Activated naive CD8-positive, alpha-beta T cell treated with anti-CD3 and anti-CD28 coated beads, Interleukin-2, amount 50 U/mL, for 24 hours (primary cell): Measurements from ENCODE around the gene TMOD1.
A peak's percentile ranks its signal among the peaks of the same experiment; 100 is the strongest.
"Not testable (repeated sequence)": the region's sequence is repeated elsewhere in the genome, so short reads cannot be mapped to it uniquely, and the experiment has no call there.

Experiments used
- ATAC-seq: fragments of 150-1000 bp; cut with Tn5 transposase; one replicate; pipeline ENCODE4 v1.10.0; 2021
- DNase-seq: peaks from one replicate; pipeline ENCODE4 v3.0.0; 2021
- H3K27ac Mint-ChIP-seq: one replicate; pipeline ENCODE4 v1.8.0; 2021; ENCODE audit warnings: mild to moderate bottlenecking, mixed read lengths
- H3K27me3 Mint-ChIP-seq: one replicate; pipeline ENCODE4 v1.8.0; 2021; ENCODE audit warnings: mixed read lengths
- H3K36me3 Mint-ChIP-seq: one replicate; pipeline ENCODE4 v1.8.0; 2021; ENCODE audit warnings: low read depth, mixed read lengths
- H3K4me1 Mint-ChIP-seq: one replicate; pipeline ENCODE4 v1.8.0; 2021; ENCODE audit warnings: mixed read lengths
- H3K4me3 Mint-ChIP-seq: one replicate; pipeline ENCODE4 v1.8.0; 2021; ENCODE audit warnings: mild to moderate bottlenecking, moderate library complexity, mixed read lengths
- H3K9me3 Mint-ChIP-seq: one replicate; pipeline ENCODE4 v1.8.0; 2021; ENCODE audit warnings: mixed read lengths

The TMOD1 gene

DNA sequence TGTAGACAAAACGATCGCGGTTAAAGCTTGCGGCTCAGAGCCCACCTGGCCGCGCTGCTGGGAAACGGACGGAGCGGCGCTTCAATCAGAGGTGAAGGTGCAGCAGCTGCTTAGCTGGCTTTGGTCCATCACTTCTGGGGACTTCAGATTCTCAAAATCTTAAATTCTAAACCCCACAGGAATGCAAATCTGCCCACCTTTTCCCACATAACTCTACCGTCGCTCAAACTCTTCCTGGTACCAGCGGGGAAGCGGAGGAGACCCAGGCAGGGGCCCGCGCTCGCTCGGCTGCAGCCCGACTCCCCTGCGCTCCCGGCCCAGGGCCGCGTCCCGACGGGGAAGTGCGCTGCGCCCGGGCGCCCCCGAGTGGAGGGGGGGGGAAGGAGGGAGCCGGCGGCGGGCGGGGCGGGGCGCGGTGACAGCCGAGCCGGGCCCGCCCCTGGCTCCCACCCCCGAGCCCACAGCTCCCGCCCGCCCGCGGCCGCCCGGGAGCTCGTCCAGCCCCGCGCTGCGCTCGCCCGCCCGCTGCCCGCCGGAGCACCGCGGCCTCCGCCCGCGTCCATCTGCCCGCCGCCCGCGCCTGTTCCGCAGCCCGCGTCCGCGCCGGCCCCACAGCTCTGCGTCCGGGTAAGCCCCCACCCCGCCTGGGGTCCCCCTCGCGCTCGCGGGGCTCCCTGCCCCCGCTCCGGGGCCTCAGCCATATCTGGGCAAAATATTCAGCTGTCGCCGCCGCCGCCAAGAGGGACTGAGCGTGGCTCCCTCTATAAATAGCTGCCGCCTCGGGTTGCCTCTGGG is at the start of gene TMOD1:
Gene TMOD1 (plus strand): TSS at position 490 of the 795 bp plus-strand sequence. CDS start 22,523 bp downstream, outside the sequence.
- Mint-ChIP-seq H3K4me1 (peaks cover 18% of the 10 kb centered on the region), H3K9me3 (no peaks in the 10 kb centered on the region), H3K36me3 (peaks cover 7% of the 10 kb centered on the region), H3K4me3 (peak within 1 kb of the TSS; percentile 72), H3K27ac (peak within 1 kb of the TSS; percentile 20), H3K27me3 (peaks cover 48% of the 10 kb centered on the region)
- DNase-seq = peak; percentile 57
- ATAC-seq = peak; percentile 68

DNA sequence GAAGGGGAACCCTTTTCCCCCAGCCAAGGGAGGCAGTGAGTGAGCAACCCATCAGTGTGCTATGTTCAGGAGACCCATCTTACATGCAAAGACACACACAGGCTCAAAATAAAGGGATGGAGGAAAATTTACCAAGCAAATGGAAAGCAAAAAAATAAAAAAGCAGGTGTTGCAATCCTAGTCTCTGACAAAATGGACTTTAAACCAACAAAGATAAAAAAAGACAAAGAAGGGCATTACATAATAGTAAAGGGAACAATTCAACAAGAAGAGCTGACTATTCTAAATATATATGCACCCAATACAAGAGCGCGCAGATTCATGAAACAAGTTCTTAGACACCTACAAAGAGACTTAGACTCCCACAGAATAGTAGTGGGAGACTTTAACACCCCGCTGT is 47.9 kb upstream of the TMOD1 start:
- H3K9me3 Mint-ChIP-seq = not testable (repeated sequence)

DNA sequence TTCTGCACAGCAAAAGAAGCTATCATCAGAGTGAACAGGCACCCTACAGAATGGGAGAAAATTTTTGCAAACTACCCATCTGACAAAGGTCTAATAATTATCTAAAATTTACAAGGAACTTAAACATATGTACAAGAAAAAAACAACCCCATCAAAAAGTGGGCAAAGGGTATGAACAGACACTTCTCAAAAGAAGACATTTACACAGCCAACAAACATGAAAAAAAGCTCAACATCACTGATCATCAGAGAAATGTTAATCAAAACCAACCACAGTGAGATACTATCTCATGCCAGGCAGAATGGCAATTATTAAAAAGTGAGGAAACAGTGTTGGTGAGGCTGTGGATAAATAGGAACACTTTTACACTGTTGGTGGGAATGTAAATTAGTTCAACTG is 44.6 kb upstream of the TMOD1 start:
- ATAC-seq, H3K27me3 Mint-ChIP-seq, H3K27ac Mint-ChIP-seq, DNase-seq, H3K4me1 Mint-ChIP-seq, H3K4me3 Mint-ChIP-seq, H3K9me3 Mint-ChIP-seq: not testable (repeated sequence)
- H3K36me3 Mint-ChIP-seq = peaks cover 12% of the 10 kb centered on the region

More for the DNA sequence above, 47.9 kb upstream of the TMOD1 start:
- not testable (repeated sequence) for H3K27ac Mint-ChIP-seq, H3K27me3 Mint-ChIP-seq, ATAC-seq, H3K4me1 Mint-ChIP-seq, H3K4me3 Mint-ChIP-seq, DNase-seq
- H3K36me3 Mint-ChIP-seq = peaks cover 15% of the 10 kb centered on the region

- no peak overlapping the region for H3K27ac Mint-ChIP-seq
- peaks cover 3% of the 10 kb centered on the region for H3K36me3 Mint-ChIP-seq
- H3K9me3 Mint-ChIP-seq = peaks cover 8% of the 10 kb centered on the region
- no peaks in the 10 kb centered on the region for H3K4me1 Mint-ChIP-seq
- ATAC-seq = no peak
- DNase-seq = no peak
- H3K27me3 Mint-ChIP-seq = no peaks in the 10 kb centered on the region
- no peak overlapping the region for H3K4me3 Mint-ChIP-seq
These were observed 42.1 kb upstream of the TMOD1 start for GRCh38 chr9:97459326-97459725.

DNA sequence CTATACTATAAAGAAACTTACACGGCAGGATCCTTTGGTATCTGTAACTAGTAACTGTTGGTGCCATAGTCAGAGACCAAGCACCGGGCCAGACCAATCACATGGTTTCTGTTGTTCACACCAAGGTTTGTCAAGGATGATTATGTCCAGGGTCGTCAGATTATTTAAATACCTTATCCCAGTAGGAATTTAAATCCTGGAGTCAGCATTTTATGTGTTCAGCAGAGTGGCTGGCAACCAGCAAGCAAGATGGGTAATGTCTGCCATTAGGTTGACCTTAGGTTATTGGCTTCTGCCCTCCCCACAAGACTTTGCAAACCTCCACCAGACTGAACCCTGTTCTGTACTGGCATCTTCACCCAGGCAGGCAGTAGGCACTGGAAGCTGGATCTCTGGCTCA is 39.3 kb upstream of the TMOD1 start:
- H3K36me3 Mint-ChIP-seq = peaks cover 3% of the 10 kb centered on the region
- DNase-seq (no peak), ATAC-seq (no peak)
- H3K4me3 Mint-ChIP-seq = no peak overlapping the region
- no peaks in the 10 kb centered on the region for H3K4me1 Mint-ChIP-seq
- H3K27ac Mint-ChIP-seq = no peak overlapping the region
- no peaks in the 10 kb centered on the region for H3K9me3 Mint-ChIP-seq
- no peaks in the 10 kb centered on the region for H3K27me3 Mint-ChIP-seq

- no peaks in the 10 kb centered on the region for H3K4me1 Mint-ChIP-seq
- H3K27me3 Mint-ChIP-seq = no peaks in the 10 kb centered on the region
- no peak for ATAC-seq
- no peak overlapping the region for H3K4me3 Mint-ChIP-seq
- no peaks in the 10 kb centered on the region for H3K9me3 Mint-ChIP-seq
- H3K36me3 Mint-ChIP-seq = peaks cover 3% of the 10 kb centered on the region
- H3K27ac Mint-ChIP-seq = no peak overlapping the region
- DNase-seq = no peak
These were observed 38.6 kb upstream of the TMOD1 start for GRCh38 chr9:97462914-97463313.

DNA sequence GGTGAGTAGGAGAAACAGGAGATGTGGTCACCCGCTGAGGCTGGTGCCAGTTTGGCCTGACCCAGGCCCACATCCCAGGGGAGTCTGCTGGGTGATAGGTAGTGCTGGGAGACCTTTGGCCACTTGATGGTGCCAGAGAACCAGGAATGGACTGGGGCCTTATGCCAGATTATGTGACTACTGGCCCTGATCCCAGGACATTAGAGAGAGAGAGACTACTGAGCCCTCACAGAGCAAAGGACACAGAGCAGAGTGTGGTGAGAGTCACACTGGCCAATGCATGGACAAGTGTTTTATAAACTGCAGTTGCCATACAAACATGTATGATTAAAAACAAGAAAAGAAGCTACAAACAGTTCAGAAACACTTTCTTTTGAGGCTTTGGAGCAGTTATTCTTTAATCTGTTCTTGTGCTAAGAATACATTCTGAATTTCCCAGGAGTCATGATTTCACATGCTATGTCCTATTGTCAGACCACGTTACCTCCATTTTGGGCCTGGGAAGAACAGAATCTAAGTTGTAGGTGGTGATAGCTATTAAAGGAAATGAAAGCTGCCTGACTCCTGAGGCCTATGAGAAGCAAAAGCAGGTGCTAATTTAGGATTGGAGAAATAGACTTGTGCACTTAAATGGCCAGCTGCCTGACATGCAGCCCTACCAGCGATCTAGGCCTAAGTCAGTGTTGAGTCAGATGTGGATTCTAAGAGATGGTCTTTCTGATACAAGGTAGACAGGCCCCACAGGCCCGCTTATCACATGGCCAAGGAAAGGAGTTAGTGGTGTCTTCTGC is 32.6 kb upstream of the TMOD1 start:
- H3K27me3 Mint-ChIP-seq = no peaks in the 10 kb centered on the region
- no peaks in the 10 kb centered on the region for H3K4me1 Mint-ChIP-seq
- H3K4me3 Mint-ChIP-seq = no peak overlapping the region
- ATAC-seq (peak; percentile 69), DNase-seq (peak; percentile 39)
- H3K36me3 Mint-ChIP-seq = peaks cover 2% of the 10 kb centered on the region
- no peak overlapping the region for H3K27ac Mint-ChIP-seq
- no peaks in the 10 kb centered on the region for H3K9me3 Mint-ChIP-seq

DNA sequence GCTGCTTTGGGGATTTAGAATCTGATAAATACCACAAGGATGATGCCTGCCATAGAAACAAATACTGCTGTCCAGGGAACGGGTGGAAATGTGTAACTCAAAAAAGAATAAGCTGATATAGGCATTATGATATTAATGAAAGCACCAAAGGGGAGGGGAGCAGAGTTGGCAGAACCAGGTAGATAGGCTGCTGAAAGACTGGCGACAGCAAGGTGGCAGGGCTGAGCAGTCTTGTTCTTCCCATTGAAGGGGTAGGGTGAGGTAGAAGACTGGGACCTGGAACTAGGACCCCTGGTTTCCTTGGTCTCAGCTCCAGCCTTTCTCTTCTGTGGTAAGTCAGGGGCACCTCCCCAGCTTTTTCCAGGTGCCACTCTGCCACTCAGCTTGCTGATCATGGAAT is 31.4 kb upstream of the TMOD1 start:
- no peak overlapping the region for H3K4me3 Mint-ChIP-seq
- DNase-seq = no peak
- H3K27me3 Mint-ChIP-seq = no peaks in the 10 kb centered on the region
- peaks cover 4% of the 10 kb centered on the region for H3K36me3 Mint-ChIP-seq
- no peaks in the 10 kb centered on the region for H3K9me3 Mint-ChIP-seq
- ATAC-seq = no peak
- no peaks in the 10 kb centered on the region for H3K4me1 Mint-ChIP-seq
- H3K27ac Mint-ChIP-seq = no peak overlapping the region

GRCh38 chr9:97473717-97474116 is 27.7 kb upstream of the TMOD1 start:
- Mint-ChIP-seq H3K36me3 (peaks cover 6% of the 10 kb centered on the region), H3K9me3 (no peaks in the 10 kb centered on the region), H3K4me3 (no peak overlapping the region), H3K4me1 (no peaks in the 10 kb centered on the region), H3K27me3 (no peaks in the 10 kb centered on the region), H3K27ac (no peak overlapping the region)
- ATAC-seq (no peak), DNase-seq (no peak)

DNA sequence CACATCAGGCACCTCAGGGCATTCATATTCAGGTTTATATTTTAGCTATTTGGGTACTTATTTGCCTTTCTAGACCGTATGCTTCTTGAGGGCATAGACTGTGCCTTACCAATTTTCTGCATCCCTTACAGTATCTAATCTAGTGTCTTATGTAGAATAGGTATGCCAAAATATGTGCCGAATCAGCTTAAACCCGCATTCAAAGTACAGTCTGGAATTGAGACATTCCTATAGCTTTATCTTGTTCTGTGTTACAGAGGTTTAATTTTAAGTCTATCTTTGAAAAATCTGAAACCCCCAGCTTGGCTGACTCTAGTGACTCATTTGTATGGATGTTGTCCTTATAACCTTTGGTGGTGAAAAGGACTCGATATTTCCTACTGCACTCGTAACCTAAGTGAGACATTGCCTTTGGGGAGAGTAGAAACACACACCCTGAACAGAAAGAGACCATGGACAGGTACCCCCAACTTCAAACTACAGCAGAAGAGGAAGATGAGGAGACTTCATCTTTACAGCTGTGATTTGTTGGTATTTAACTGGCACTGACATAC is 27.0 kb upstream of the TMOD1 start:
- ATAC-seq = no peak
- Mint-ChIP-seq H3K4me3 (no peak overlapping the region), H3K36me3 (peaks cover 10% of the 10 kb centered on the region), H3K27ac (no peak overlapping the region), H3K4me1 (no peaks in the 10 kb centered on the region), H3K9me3 (no peaks in the 10 kb centered on the region), H3K27me3 (no peaks in the 10 kb centered on the region)
- no peak for DNase-seq

DNA sequence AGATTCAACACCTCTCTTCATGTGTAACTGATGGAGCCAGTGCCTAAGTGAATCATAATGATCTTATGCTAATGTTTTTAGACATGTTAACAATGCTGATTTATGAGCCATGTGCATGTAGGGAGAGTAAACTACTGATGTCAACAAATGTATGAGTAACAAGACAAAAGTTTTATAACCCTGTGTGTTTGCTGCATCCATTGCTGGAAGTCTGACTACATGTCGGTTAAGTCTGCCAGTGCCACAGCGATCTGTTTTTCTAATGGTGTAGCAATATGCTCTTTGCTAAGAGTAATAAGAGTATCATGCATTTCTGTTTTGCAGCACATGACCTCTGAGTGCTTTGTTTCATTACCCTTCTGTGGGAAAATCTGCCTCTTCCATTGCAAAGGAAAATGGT is 26.4 kb upstream of the TMOD1 start:
- no peak overlapping the region for H3K4me3 Mint-ChIP-seq
- peaks cover 10% of the 10 kb centered on the region for H3K36me3 Mint-ChIP-seq
- no peaks in the 10 kb centered on the region for H3K4me1 Mint-ChIP-seq
- DNase-seq (no peak), ATAC-seq (no peak)
- no peaks in the 10 kb centered on the region for H3K27me3 Mint-ChIP-seq
- no peaks in the 10 kb centered on the region for H3K9me3 Mint-ChIP-seq
- no peak overlapping the region for H3K27ac Mint-ChIP-seq

DNA sequence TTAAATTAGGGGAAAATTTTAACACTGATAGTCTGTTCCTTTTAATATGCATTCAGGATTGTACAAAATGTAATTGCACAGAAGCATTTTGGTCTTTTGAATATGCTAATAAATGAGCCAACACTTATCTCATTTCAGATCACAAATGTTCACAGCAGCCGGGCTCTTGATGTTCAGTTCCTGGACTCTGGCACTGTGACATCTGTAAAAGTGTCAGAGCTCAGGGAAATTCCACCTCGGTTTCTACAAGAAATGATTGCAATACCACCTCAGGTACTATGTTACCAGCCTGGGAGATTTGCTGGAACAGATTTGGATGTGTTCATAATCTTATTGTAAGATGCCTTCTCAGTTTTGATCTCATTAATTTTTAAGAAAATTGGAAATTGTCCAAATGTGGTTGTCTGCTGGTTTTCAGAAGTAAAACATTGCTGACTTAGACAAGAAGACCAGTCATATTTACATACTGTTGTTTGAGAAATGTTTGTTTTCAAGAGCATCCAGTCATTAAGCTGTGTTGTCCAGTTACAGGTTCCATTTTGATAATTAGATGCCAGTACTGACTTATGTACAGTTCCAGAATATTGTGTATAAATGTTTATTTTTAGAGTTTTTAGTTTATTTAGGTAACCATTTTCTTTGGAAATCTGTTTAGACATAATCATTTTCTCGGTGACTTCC is 23.0 kb upstream of the TMOD1 start:
- peaks cover 29% of the 10 kb centered on the region for H3K36me3 Mint-ChIP-seq
- no peaks in the 10 kb centered on the region for H3K27me3 Mint-ChIP-seq
- H3K27ac Mint-ChIP-seq = no peak overlapping the region
- ATAC-seq = no peak
- no peak overlapping the region for H3K4me3 Mint-ChIP-seq
- H3K4me1 Mint-ChIP-seq = no peaks in the 10 kb centered on the region
- no peaks in the 10 kb centered on the region for H3K9me3 Mint-ChIP-seq
- DNase-seq = no peak

DNA sequence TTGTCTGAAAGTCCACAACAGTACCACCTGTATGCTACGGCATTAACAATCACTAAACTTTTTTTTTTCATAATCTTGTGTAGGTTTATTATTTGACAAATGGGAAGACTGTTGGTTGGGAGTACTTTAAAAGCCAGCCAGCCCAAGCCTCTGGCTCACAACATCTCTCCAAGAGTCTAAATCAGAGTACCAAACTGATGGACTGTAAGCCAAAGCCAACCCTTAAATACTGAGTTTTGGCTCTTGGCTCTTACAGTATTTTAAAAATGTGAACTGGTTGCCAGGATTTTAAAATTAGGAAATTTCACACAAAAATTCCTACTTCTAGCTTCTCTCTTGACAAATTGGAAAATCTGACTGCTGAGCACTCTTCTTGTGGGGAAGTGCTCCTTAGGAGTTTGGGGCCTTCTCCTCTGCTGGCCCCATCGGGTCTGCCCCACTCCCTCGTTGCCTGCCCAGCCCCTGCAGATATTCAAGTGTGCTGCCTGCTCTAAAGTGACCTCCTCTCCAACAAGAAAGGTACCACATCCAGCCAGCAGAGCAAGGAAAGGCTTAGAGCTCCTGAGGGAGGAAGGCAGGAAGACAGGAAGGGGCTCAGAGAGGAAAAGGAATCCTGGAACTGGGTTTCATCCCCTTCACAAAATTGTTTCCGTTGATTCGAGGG is 21.8 kb upstream of the TMOD1 start:
- Mint-ChIP-seq H3K9me3 (no peaks in the 10 kb centered on the region), H3K4me3 (no peak overlapping the region), H3K27ac (no peak overlapping the region), H3K36me3 (peaks cover 31% of the 10 kb centered on the region), H3K27me3 (no peaks in the 10 kb centered on the region), H3K4me1 (no peaks in the 10 kb centered on the region)
- no peak for DNase-seq
- no peak for ATAC-seq

- no peaks in the 10 kb centered on the region for H3K27me3 Mint-ChIP-seq
- H3K4me3 Mint-ChIP-seq = no peak overlapping the region
- no peaks in the 10 kb centered on the region for H3K9me3 Mint-ChIP-seq
- peaks cover 29% of the 10 kb centered on the region for H3K36me3 Mint-ChIP-seq
- H3K27ac Mint-ChIP-seq = no peak overlapping the region
- no peaks in the 10 kb centered on the region for H3K4me1 Mint-ChIP-seq
- ATAC-seq (no peak), DNase-seq (no peak)
These were observed 21.3 kb upstream of the TMOD1 start for GRCh38 chr9:97480174-97480573.
